Stimulated activated CD8-positive, alpha-beta memory T cell treated with anti-CD3 and anti-CD28 coated beads, Interleukin-12 subunit alpha, Interleukin-12 subunit beta, amount 100 ng/mL, for 24 hours (primary cell): Measurements from ENCODE around the gene ILF2.
"Not testable (repeated sequence)": the region's sequence is repeated elsewhere in the genome, so short reads cannot be mapped to it uniquely, and the experiment has no call there.

Experiments
- DNase-seq: peaks from one replicate; pipeline ENCODE4 v3.0.0-alpha.2; 2020; ENCODE audit errors: extremely low read depth

Gene ILF2

DNA sequence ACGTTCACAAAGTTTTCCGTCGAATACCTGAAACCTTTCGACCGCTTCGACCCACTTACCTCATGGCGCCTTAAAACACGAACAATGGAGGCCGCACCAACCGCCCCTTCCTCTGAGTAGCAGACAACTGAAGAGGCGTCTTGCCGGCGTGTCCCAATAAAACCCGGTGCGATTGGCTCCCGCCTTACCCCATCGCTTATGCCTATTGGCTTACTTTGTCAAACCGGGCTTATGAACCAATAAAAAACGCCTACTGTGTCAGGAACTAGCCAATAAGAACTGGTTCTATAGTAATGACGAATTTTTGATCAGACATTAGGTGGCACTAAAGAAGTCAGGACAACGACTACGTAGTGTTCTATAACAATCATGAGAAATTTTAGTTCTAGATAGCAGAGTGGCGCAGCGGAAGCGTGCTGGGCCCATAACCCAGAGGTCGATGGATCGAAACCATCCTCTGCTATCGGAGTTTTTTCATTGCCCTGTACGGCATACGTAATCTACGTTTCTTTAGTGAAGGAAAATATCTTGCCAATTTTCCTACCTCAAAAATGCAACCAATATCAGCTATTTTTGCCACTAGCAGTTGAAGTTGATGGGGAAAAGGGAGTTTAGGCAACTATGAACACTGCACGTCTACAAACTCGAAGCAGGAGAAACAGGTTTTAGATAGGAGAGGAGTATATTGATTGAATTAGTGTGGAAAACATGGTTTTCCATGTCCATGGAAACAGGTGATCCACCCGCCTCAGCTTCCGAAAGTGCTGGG is at the start of gene ILF2:
ILF2 (minus strand) TSS at position 135 of the 769 bp plus-strand sequence; CDS start at position 64, 71 bp downstream.
- peak; percentile 82 for DNase-seq

DNA sequence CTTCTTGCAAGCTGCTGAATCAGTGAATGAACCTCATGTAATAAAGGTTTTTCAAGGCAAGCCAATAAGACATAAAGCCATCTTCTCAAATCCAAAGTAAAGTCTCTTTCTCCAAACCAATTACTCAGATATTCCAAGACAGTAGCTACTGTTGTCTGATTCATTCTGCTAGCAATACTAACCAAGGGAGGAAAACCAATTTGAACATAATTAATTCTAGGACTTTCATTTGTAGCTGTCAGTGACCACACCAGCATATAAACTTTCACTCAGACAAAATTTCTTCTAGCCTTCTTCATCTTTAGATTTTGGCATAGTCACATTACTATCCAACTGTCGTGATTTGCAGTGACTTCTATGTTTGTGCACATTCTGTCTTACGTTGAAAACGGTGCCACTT is 46.5 kb upstream of the ILF2 start:
- no peak for DNase-seq

DNA sequence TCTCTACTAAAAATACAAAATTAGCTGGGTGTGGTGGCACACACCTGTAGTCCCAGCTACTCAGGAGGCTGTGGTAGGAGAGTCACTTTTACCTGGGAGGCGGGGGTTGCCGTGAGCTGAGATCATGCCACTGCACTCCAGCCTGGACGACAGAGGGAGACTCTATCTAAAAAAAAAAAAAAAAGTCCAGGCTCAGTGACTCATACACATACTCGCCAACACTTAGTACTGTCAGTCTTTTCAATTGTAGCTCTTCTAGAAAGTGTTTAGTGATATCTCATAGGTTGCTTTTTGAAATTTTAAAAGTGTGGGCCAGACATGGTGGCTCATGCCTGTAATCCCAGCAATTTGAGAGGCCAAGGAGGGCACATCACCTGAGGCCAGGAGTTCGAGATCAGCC is 45.4 kb upstream of the ILF2 start:
- DNase-seq: not testable (repeated sequence)

DNA sequence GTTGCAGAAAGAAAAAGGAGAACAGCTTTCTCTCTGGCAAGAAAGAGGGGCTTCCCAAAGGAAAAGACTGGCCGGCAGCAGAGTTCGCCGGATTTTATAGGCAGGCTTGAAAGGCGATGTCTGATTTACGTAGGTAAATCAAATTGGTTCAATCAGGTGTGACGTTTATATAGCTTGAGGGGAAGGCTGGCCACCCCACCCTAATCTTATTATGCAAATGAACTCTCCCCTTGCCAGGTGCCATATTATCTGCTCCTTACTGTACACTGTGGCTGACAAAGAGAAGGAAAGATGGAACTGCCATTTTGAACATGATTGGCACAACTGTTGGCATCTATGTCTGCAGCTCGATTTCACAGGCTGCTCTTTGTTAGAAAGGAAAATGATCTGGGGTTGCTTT is 40.2 kb upstream of the ILF2 start:
- DNase-seq: no peak

DNA sequence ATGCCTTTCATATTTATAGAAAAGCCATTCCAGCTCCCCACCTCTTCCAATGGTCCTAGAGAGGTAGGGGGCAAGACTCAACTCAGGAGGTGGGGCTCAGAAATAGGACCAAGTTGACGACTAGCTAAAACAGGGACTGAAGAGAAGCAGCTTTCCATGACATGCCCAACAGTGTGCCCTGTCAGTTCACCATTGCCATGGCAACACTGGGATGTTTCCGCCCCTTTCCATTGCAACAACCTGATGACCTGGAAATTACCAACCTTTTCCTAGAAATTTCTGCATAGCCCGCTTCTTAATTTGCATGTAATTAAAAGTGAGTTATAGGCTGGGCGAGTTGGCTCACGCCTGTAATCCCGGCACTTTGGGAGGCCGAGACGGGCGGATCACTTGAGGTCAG is 34.7 kb upstream of the ILF2 start:
- no peak for DNase-seq

DNA sequence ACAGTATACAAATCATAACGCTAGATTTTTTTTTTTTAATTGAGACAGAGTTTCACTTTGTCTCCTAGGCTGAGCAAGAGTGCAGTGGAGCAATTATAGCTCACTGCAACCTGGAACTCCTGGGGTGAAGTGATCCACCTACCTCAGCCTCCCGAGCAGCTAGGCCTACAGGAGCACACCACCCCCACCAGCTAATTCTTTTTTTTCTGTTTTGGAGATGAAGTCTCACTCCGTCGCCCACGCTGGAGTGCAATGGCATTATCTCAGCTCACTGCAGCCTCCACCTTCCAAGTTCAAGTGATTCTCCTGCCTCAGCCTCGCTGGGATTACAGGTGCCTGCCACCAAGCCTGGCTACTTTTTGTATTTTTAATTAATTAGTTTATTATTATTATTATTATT is 29.0 kb upstream of the ILF2 start:
- DNase-seq: no peak

DNA sequence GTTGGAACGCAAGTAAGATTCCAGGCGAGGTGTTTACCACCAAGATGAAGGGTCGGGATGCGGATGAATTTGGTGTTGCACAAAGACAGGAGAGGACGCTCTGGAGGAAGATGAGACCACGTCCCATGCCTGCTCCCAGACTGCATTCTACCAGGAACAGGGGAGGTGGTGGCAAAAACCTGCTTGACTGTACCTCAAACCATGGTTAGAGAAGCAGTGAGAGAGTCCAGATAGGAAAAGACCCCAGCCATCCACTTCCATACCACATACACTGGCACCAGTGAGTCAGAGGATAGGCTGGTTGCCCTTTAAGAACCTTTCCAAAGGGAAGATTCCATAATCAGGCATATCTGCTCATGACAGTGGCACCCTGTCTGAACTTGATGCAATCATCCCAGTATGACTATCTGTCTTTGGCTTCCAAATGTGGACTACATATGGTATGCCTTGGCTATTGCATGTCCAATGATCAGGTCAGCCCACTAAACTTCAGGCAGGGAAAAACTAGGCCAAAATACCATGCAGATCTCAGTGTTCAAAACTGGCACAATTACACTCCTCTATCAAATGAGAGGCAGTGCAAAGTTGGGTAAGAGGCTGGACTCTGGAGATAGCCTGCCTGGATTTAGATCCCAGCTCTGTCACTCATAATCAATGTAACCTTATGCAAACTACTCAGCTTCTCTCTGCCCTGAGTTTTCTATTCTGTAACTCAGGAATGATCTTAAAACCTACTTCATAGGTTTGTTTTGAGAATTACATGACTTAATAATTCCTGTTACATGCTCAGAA is 28.3 kb upstream of the ILF2 start:
- DNase-seq: no peak

DNA sequence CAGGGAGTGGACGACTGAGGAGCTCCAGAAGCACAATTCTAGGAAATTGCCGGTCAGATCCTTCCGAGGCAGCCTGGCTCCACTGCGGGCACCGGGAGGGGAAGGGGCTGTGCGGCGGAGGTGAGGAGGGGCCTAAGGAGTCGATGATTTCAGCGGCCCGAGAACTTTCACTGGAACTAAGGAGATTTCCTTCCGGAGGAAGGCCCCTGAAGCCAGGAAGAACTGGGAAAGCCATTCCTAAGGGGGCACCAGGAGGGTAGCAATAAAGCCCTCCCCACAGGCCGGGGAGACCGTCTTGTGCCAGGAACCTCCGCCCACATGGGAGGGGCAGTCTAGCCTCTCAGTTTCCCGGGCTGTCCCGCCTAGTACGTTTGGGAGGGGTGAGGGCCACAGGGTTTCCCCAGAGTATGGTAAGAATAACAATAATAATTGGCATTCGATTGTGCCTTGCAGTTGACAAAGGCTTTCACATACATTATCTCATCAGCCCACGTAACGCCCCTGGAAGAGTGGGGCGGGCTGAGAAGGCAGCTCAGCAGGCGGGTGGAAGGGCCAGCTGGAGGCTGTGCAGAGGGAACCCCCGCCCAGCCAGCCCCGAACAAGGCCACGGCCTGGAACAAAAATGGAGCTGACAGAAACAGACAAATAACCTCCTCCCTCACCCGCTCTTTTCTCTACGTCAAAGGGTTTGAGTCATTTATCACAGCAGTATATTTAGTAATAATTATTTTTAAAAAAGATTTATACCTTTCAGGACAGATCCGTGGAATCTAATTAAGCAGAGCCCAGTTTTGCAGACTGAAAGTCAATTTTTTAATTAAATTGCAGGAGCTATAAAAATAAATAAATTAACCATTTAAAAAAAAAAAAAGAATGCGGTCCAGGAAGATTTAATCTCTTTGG is 27.5 kb upstream of the ILF2 start:
- DNase-seq: no peak

DNA sequence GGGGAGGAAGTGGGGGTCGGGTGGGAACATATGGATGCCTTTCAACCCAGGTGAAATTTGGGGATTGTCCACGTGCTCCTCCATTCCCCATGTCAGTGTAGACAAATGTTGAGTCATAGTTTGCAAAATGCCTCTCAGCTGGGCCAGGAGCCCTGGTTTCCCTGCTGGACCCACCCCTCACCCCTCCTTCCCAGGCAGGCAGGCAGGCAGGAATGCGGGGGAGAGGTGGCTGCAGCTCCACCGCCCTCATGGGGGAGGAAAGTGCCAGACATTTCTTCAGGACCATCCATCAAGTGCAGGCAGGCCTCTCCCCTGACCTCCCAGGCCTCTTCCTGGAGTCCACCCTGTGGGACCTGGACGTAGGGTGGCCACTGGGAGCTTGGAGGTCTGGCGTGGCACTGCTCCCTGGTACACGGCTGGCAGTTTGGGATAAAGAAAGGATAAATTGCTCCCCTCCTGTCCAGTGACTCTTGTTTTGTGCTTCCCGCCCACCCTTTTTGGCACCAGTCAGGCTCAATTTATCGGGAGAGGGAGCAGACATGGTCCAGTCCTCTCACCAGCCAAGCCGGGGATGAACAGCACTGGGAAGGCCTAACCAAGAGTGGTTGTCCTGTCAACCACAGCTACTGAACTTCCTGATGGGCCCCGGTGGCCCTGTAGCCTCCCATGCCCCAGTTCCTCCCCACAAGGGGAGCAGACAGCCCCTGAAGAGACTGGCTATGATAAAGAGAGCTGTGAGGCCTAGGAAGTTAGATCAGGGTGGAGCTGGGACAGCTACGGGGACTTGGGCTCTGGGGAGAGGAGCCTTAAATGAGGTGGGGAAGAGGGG is 26.6 kb upstream of the ILF2 start:
- DNase-seq: no peak

DNA sequence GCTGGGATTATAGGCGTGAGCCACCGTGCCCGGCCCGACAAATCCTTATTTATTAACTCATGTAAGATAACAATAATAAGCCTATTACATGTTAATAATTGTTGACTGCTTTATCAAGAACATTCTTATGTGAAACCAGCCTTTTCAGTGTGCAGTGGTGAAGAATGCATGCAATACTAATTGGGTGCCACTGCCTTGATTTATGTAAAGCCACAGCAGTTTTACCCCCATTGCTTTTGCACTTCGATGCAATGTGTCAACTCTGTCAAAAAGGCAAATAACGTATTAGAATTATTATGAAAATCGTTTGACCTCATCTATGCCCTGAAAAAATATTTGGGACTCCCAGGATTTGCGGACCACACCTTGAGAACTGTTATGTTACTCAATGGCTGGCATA is 25.9 kb upstream of the ILF2 start:
- DNase-seq: no peak

DNA sequence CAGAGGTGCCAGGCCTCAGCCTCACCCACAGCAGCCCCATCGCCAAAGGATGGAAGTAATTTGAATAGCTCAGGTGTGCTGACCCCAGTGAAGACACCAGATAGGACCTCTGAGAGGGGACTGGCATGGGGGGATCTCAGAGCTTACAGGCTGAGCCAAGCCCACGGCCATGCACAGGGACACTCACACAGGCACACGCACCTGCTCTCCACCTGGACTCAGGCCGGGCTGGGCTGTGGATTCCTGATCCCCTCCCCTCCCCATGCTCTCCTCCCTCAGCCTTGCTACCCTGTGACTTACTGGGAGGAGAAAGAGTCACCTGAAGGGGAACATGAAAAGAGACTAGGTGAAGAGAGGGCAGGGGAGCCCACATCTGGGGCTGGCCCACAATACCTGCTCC is 22.7 kb upstream of the ILF2 start:
- no peak for DNase-seq

DNA sequence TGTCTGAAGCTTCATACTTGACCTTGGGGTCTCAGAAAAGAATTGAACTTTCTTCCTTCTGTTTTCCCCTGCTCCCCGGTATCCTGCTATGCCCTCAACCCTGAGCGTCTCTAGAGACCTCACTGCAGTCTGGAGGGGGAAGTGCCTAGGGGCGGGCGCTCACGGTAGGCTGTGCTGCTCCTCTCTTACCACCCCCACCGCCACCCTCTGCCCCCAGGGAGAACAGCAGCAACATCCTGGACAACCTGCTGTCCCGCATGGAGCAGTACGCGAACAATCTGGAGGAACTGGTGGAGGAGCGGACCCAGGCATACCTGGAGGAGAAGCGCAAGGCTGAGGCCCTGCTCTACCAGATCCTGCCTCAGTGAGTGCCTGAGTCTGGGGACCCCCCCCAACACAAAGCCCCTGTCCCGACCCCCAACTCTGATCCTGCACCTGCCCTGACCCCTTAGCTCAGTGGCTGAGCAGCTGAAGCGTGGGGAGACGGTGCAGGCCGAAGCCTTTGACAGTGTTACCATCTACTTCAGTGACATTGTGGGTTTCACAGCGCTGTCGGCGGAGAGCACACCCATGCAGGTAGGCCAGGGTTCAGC is 18.0 kb upstream of the ILF2 start:
- DNase-seq: no peak

DNA sequence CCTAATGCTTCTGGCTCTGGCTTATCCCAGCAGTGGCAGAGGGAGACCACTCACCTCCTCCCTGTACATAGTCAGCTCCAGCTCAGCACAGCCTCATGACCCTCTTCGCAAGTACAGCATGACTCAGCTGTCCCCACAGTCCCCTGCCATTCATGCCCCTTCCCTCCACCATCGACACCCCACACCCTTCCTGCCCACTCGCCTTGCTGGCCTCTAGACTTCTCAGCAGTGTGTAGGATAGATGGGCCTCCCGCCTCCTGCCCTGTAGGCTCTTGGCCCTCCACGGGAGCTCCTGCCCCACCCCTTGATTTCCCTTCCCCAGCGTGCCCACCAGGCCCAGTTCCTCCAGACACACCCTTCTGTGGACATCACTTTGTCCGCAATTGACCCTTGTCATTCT is 17.5 kb upstream of the ILF2 start:
- DNase-seq: no peak

DNA sequence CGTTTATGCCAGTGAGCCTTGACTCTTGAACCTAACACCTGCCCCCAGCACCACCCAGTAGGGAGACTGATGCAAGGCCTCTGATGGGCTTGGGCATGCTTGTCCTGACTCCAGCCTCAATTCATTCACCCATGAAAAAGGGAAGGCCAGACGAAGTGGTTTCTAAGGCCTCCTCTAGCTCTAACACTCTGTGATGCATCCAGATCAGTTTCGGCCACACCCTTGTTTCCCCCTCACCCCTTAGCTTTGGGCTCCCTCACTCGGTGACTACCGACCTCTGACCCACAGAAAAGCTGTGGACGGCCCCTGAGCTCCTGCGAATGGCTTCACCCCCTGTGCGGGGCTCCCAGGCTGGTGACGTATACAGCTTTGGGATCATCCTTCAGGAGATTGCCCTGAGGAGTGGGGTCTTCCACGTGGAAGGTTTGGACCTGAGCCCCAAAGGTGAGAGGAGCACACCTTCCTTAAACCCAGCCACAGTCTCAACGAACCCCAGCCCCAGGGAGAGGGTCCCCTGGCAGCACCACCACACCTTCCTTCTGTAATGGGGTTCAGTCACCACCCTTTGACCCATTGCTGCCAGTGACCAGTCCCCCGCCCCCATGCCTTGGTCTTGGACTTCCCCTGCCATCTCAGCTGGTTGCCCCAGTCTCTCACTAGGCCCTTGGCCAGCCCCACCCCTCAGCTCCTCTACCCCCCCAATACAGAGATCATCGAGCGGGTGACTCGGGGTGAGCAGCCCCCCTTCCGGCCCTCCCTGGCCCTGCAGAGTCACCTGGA is 16.7 kb upstream of the ILF2 start:
- no peak for DNase-seq

DNA sequence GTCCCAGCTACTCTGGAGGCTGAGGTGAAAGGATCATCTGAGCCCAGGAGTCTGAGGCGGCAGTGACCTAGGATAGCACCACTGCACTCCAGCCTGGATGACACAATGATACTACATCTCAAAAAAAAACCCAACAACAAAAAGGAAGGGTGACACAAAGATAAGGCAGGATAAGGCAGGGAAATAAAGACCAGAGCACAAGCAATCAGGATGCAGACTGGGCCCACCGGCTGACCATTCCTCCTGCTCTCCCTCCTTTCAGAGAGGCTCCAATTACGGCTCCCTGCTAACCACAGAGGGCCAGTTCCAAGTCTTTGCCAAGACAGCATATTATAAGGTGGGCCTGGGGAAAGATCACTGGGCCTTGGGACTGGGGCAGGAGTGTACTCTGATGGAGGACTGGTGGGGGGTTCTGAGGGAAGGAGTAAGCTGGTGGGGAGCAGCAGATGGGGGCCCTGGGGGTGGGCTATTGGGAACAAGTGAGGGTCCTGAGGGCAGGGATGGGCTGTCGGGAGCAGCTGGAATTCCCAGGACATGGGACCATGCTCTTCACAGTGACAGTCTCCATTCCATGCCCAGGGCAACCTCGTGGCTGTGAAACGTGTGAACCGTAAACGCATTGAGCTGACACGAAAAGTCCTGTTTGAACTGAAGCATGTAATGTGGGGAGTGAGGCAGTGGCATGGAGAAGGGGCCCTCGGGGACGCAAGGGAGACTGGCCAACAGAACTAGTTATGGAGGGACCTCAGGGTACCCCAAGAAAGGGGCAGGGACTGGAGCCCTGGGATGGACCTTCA is 14.9 kb upstream of the ILF2 start:
- DNase-seq: no peak

DNA sequence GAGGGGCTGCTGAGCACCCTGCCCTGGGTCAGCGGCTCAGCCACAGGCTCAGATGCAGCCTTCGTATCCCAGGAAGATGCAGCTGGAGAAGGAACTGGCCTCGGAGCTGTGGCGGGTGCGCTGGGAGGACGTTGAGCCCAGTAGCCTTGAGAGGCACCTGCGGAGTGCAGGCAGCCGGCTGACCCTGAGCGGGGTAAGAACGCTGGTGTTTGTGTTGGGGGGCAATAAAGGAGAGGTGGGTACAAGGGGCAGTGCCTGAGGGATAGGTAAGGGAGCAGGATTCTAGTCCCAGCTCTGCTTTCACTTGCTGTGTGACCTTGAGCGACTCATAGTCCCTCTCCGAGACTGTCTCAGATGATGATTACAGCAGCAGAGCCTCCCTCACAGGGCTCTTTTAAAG is 14.1 kb upstream of the ILF2 start:
- DNase-seq: no peak

DNA sequence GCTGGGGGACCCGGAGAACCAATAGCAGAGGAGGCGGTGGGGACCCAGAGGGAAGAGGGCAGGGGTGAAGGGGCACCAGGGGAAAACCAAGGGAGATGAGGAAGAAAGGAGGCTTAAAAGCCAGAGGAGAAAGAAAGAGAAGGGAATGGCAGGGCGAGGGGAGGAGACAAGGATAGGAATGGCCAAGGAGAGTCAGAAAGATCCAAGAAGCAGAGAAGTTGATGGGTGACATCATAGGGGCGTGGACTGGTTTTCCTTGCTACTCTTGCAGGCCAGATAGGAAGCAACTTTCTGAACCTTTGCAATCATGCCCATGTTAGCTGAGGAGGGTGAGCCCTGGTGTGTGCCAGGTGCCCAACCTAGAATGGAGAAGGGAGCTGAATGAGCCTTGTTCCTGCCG is 13.1 kb upstream of the ILF2 start:
- DNase-seq: no peak

DNA sequence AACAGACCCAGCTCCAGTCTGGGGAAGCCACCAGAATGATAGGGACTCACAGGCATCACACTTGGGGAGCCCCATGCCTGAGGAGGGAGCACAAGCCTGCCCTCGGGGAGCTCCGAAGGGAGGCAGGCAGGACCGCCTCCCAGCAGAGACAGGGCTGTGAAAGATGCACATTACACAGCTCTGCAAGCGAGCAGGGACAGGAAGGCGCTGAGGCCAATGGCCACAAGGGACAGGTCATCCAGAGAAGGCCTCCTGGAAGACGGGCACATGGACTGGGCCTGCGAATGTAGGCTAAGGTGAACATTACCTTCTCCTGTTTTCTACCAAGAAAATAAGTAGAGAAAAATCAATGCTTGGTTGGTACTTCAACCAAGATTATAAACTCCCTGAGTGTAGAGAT is 11.9 kb upstream of the ILF2 start:
- DNase-seq: no peak

DNA sequence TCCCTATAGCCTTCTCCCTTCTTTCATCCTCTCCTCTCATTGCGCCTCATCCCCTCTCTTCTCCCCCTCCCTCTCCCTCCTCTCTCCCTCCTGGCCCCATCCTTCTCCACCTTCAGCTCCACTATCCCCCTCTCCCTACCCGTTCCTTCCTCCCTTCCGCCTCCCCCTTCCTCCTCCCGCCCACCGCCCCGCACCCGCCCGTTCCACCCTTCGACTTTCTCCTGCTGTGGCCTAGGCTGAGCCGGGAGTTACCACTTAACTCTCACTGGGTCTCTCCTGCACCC is 9.3 kb upstream of the ILF2 start:
- DNase-seq: no peak
